ENCODE data around the gene SNX32. TPM values are rescaled to one million over a fixed set of nuclear protein-coding genes. Genes with fewer than 3 reads are reported as not detected.

The SNX32 gene
- total and polyA plus RNA-seq, 11 donors = 0.11 to 0.54 (median 0.37) TPM; not detected in 5

DNA sequence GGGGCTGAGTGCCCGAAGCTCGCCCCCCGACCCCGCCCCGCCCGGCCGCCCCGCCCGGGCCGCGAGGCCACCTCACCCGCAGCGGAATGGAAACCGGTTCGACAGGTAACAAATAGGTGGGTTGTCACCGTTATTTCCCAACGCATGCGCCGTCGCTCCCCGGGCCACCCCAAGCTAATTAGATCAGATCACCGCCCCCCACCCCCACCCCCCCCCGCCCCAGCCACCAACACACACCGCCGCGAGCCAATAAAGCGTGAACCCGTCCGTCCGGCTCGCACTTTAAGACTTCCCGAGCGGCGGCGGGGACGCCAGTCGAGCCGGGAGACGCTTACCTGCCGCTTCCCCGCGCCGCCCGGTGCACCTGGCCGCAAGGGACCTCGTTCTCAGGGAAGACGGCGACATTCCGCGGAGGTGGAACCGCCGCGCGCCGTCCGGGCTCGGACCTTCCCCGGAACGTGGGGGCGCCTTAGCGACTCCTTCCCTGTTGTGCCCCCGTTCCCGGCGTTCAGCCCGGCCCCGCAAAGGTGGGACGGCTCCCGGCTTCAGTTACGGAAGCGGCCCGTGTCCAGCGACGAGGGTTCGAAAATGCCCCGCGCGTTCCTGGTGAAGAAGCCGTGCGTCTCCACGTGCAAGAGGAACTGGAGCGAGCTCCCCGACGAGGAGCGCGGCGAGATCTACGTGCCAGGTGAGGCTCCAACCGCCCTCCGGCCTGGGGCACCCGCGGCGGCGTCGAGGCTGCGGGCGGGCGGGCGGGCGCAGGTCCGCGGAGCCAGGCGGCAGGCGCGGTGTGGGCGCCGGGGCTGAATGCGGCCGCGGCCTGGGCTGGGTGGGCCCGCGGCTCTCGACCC lies 46.8 kb upstream of the SNX32 start, which contains the start of gene OVOL1:
TSS of gene OVOL1 (plus strand) at position 278 of the 851 bp plus-strand sequence. CDS start at position 589, 311 bp downstream.
- Histone ChIP-seq H3K36me3 (no peaks in the 10 kb centered on the region), H3K9me3 (no peaks in the 10 kb centered on the region), H3K4me3 (peak within 1 kb of the TSS in 10 of 12 donors; percentile 5 to 44 (median 15)), H3K27me3 (peaks cover 30 to 54% (median 39%) of the 10 kb centered on the region in 9 donors), H3K4me1 (peaks cover 0 to 32% (median 14%) of the 10 kb centered on the region in 12 donors), H3K27ac (no peak within 1 kb of the TSS)
- DNase-seq (peak in 1 of 5 donors; percentile 58), ATAC-seq (no peak)
- intact Hi-C loops (cut with DNase I) = no loop called here
- WGBS, 4 donors = 1 to 2% (median 1%) methylated on average over 42 to 112 of the region's 112 CpGs
- no peak for TF ChIP-seq POLR2A (IDR thresholded peaks at IDR 0.05)
- TF ChIP-seq, protein P1, sequence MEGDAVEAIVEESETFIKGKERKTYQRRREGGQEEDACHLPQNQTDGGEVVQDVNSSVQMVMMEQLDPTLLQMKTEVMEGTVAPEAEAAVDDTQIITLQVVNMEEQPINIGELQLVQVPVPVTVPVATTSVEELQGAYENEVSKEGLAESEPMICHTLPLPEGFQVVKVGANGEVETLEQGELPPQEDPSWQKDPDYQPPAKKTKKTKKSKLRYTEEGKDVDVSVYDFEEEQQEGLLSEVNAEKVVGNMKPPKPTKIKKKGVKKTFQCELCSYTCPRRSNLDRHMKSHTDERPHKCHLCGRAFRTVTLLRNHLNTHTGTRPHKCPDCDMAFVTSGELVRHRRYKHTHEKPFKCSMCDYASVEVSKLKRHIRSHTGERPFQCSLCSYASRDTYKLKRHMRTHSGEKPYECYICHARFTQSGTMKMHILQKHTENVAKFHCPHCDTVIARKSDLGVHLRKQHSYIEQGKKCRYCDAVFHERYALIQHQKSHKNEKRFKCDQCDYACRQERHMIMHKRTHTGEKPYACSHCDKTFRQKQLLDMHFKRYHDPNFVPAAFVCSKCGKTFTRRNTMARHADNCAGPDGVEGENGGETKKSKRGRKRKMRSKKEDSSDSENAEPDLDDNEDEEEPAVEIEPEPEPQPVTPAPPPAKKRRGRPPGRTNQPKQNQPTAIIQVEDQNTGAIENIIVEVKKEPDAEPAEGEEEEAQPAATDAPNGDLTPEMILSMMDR (IDR thresholded peaks at IDR 0.05) = no peak

DNA sequence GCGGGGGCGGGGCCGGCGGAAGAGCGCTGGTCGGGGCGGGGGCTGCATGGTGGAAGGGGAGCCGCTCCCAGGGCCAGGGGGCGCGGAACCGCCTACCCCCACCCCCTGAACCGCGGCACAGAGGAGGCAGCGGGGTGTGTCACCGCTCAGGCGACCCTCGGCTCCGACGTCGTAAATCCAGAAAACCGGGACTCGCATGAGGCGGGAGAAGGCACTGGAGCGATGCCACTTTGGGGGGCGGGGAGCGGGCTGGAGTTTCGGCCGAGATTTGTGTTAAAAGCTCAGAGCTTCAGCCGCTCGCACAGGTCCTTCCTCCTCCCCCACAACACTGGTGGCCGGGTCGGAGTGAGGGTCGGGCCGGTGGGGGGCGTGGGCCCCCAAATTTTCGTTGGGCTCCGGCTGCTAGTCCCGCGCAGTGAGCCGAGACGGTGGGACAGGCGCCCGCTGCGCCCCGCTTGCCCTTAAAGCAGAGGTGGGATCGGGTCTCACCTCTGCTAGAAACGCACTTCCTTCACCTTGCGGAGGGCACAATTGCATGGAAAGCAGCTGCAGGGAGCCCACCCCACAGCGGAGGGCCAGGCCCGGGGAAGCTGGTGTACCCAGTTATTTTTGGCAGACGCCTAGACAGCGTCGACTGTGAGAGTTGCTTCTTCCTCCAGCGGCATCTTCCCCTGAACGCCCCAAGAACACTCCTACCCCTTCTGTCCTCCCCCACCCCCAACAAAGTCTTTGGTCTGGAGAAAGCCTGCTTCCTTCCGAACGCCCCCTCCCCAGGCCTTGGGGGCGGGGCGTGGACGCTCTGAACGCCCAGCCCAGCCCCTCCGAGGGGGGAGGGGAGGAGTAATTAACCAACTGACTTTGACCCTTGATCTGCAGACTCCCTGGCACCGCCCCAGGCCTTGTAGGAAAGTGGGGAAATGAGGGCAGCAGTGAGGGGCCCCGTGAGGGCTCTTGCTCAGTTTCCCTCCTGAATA lies 45.8 kb upstream of the SNX32 start:
- Histone ChIP-seq H3K9me3 (no peaks in the 10 kb centered on the region), H3K27me3 (peaks cover 30 to 58% (median 39%) of the 10 kb centered on the region in 9 donors), H3K36me3 (no peaks in the 10 kb centered on the region), H3K4me3 (peak overlapping the region in 6 of 12 donors; percentile 7 to 29 (median 16)), H3K27ac (no peak overlapping the region), H3K4me1 (peaks cover 0 to 34% (median 14%) of the 10 kb centered on the region in 12 donors)
- intact Hi-C loops (cut with DNase I) = no loop called here
- DNase-seq (peak in 1 of 5 donors; percentile 51), ATAC-seq (no peak)
- WGBS, 4 donors = 3 to 8% (median 5%) methylated on average over 36 to 64 of the region's 64 CpGs
- TF ChIP-seq, protein P1 (IDR thresholded peaks at IDR 0.05) = no peak
- TF ChIP-seq POLR2A (IDR thresholded peaks at IDR 0.05) = no peak

DNA sequence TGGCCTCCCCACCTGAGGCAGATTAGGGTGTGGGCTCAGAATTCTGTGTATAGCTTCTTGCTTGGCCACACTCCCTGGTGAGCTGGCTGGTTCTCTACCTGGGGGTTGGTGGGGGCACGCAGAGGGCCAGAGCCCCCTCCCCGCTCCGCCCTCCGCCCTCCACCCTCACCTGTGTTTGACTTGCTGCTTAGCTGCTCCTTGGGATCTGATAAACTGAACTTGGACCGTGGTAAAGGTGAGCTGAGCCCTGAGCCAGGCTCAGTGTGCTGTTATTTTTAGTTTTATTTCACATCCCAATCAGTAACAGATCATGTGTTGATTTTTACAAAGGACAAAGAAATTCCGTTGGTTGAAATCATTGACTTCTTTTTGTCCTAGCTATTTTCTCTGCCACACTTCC lies 44.9 kb upstream of the SNX32 start:
- WGBS, 4 donors = 78 to 90% (median 82%) methylated on average over 6 of the region's 6 CpGs
- Histone ChIP-seq H3K27ac (no peak overlapping the region), H3K9me3 (no peaks in the 10 kb centered on the region), H3K27me3 (peaks cover 30 to 63% (median 39%) of the 10 kb centered on the region in 9 donors), H3K4me3 (no peak overlapping the region), H3K36me3 (no peaks in the 10 kb centered on the region), H3K4me1 (peaks cover 0 to 34% (median 14%) of the 10 kb centered on the region in 12 donors)
- TF ChIP-seq, protein P1 (IDR thresholded peaks at IDR 0.05) = no peak
- no peak for TF ChIP-seq POLR2A (IDR thresholded peaks at IDR 0.05)
- ATAC-seq (no peak), DNase-seq (peak in 1 of 5 donors; percentile 26)
- intact Hi-C loops (cut with DNase I) = no loop called here
